ENCODE measurements around the gene BSDC1.

The BSDC1 gene

DNA sequence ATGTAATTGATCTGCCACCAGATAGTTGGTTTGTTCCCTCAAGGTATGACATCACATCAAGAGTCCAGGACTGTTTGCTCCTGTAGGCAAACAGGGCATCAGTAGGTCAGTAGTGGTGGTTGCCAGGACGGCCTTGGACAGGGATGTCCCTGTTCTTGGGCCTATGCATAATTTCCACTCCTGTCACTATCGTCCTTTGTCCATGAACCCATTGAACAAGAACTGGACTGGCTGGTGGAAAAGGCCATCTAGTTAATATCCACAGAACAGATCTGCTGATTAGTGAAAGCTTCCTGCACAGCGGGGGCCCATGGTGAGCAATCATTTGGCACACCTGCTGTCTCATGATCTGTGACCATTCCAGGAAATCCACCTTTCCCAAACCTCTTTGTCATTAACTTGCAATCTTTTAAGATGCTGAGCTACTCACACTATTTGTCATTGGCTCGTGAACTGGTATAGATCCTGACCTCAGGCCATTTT lies 12.4 kb upstream of the BSDC1 start:
- DNase-seq (ENCODE audit: extremely low read depth, insufficient read length): no peak
- no peaks in the 10 kb centered on the region; the same call in 1 of the 2 replicates for H3K27me3 ChIP-seq (replicated peaks; ENCODE audit: control insufficient read depth, insufficient read depth, low read length)
- no peak overlapping the region for H3K4me3 ChIP-seq (replicated peaks; ENCODE audit: low read depth, low read length)
- H3K36me3 ChIP-seq (ENCODE audit: control insufficient read depth, insufficient read depth, low read length): no peaks in the 10 kb centered on the region
- TF ChIP-seq, protein P1, sequence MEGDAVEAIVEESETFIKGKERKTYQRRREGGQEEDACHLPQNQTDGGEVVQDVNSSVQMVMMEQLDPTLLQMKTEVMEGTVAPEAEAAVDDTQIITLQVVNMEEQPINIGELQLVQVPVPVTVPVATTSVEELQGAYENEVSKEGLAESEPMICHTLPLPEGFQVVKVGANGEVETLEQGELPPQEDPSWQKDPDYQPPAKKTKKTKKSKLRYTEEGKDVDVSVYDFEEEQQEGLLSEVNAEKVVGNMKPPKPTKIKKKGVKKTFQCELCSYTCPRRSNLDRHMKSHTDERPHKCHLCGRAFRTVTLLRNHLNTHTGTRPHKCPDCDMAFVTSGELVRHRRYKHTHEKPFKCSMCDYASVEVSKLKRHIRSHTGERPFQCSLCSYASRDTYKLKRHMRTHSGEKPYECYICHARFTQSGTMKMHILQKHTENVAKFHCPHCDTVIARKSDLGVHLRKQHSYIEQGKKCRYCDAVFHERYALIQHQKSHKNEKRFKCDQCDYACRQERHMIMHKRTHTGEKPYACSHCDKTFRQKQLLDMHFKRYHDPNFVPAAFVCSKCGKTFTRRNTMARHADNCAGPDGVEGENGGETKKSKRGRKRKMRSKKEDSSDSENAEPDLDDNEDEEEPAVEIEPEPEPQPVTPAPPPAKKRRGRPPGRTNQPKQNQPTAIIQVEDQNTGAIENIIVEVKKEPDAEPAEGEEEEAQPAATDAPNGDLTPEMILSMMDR (IDR thresholded peaks at IDR 0.05; ENCODE audit: insufficient read depth, low read length, poor library complexity, severe bottlenecking): no peak

DNA sequence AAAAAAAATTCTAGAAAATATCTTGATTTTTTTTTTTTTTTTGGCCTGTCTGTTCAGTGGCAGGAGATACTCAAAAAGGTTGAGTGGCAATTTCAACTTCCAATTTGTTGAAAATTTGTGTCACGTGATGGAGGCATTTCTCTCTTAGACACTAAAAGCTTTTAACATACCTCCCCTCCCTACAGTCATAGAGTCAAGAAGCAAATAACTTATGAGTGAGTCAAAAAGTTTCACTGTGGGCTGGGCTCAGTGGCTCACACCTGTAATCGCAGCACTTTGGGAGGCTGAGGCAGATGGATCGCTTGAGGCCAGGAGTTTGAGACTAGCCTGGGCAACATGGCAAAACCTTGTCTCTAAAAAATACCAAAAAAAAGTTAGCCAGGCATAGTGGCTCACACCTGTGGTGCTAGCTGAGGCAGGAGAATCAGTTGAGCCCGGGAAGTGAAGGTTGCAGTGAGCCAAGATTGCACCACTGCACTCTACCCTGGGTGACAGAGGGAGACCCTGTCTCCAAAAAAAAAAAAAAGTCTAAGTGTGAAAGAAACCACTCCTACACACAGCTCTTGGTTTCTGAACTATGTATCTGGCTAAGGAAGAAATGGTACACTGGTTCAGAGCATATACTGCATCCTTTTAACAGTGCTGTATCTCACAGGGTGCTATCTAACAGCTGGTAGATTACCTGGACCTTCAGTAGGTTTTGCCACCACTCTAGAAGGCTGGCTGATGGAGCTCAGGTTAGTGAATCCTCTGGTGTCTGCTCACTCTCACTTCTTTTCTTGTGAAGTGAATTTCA lies 11.6 kb upstream of the BSDC1 start:
- no peak overlapping the region for H3K4me3 ChIP-seq (replicated peaks; ENCODE audit: low read depth, low read length)
- TF ChIP-seq, protein P1 (IDR thresholded peaks at IDR 0.05; ENCODE audit: insufficient read depth, low read length, poor library complexity, severe bottlenecking): no peak

DNA sequence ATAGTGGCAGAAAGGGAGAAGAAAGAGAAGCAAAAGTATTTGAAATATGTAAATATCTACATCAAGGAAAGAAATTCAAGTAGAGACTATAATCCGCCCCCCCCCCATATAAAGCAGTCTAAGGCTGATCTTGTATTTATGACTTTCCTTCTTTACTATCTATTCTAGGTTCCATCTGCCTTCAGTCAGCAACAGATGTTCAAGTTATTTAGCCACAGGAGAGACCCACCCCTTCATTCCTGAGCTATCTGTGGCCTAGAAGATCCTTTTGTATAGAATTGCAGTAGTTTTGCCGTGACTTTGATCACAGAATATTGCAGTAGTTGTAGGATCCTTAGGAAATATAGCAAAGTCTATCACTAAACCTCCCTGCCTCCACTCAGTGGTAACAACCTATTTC lies 10.7 kb upstream of the BSDC1 start:
- no peak for DNase-seq (ENCODE audit: extremely low read depth, insufficient read length)
- Histone ChIP-seq H3K4me3 (replicated peaks; ENCODE audit: low read depth, low read length) (no peak overlapping the region), H3K27me3 (replicated peaks; ENCODE audit: control insufficient read depth, insufficient read depth, low read length) (no peaks in the 10 kb centered on the region; the same call in 1 of the 2 replicates), H3K36me3 (ENCODE audit: control insufficient read depth, insufficient read depth, low read length) (no peaks in the 10 kb centered on the region)
- TF ChIP-seq, protein P1 (IDR thresholded peaks at IDR 0.05; ENCODE audit: insufficient read depth, low read length, poor library complexity, severe bottlenecking): no peak

More for the DNA sequence above, 11.6 kb upstream of the BSDC1 start:
- Histone ChIP-seq H3K36me3 (ENCODE audit: control insufficient read depth, insufficient read depth, low read length) (no peaks in the 10 kb centered on the region), H3K27me3 (replicated peaks; ENCODE audit: control insufficient read depth, insufficient read depth, low read length) (no peaks in the 10 kb centered on the region; the same call in 1 of the 2 replicates)
- no peak for DNase-seq (ENCODE audit: extremely low read depth, insufficient read length)

DNA sequence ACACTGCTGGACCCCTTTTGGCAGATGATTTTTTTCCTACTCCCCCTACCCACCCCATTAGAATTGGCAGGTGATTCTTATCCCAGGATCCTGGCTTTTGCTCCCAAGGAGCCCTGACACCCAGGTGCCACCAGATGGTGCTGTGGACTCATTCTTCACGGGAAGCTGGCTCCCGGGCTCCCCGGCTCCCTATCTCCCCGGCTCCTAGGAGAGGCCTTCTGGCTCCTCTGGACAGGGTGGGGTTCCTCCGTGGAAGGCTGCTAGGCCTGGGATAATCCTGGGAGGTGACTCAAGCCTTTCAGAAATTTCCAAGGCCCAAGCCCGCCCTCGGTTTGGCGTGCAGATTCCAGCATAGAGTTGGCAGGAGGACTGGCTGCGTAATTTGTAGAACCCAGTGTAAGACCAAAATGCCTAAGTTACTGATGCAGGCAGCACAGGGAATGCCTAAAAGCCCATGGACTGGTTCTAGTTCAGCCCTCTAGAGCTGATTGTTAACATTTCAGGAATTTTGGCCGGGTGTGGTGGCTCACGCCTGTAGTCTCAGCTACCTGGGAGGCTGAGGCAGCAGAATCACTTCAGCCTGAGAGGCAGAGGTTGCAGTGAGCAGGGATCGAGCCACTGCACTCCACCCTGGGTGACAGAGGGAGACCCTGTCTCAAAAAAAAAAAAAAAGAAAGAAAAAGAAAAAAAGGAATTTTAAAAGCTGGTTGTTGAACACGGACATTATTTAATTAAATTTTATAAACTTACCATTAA lies 6.8 kb upstream of the BSDC1 start:
- TF ChIP-seq, protein P1 (IDR thresholded peaks at IDR 0.05; ENCODE audit: insufficient read depth, low read length, poor library complexity, severe bottlenecking): peak; percentile 93
- H3K27me3 ChIP-seq (replicated peaks; ENCODE audit: control insufficient read depth, insufficient read depth, low read length): no peaks in the 10 kb centered on the region
- H3K36me3 ChIP-seq (ENCODE audit: control insufficient read depth, insufficient read depth, low read length): no peaks in the 10 kb centered on the region
- H3K4me3 ChIP-seq (replicated peaks; ENCODE audit: low read depth, low read length): no peak overlapping the region
- DNase-seq (ENCODE audit: extremely low read depth, insufficient read length): peak; percentile 28

DNA sequence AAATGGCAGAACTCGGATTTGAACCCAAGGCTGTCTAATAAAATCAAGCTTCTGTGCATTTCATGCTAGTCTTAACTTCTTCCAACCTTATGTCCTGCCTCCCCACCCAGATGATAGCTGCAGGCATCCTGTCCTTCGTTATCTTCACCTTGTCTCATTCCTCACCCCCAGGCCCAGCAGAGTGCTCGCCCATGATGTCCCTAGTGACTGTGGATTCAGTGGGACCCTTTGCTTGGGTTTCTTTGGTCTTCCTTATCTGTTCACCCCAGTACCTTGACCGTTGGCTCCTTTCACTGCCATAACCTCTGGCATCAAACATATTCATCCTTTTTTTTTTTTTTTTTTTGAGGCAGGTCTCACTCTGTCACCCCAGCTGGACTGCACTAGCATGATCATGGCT lies 5.6 kb upstream of the BSDC1 start:
- DNase-seq (ENCODE audit: extremely low read depth, insufficient read length): no peak
- TF ChIP-seq, protein P1 (IDR thresholded peaks at IDR 0.05; ENCODE audit: insufficient read depth, low read length, poor library complexity, severe bottlenecking): no peak
- Histone ChIP-seq H3K4me3 (replicated peaks; ENCODE audit: low read depth, low read length) (no peak overlapping the region), H3K36me3 (ENCODE audit: control insufficient read depth, insufficient read depth, low read length) (no peaks in the 10 kb centered on the region), H3K27me3 (replicated peaks; ENCODE audit: control insufficient read depth, insufficient read depth, low read length) (no peaks in the 10 kb centered on the region)

Measured in GM06990 (cell line).